Osteoblast (primary cell): ENCODE data around the gene THPO. TPM values are rescaled to one million over a fixed set of nuclear protein-coding genes. Genes with fewer than 3 reads are reported as not detected.

Experiments
- DNase-seq: peaks from one replicate; pipeline ENCODE4 v3.0.0; 2011; ENCODE audit warnings: low spot score, mixed read lengths; ENCODE audit not compliant: insufficient read length; ENCODE audit errors: missing footprints
- H2AFZ ChIP-seq: 2 replicates; pipeline ENCODE4 v1.6.0; 2011; ENCODE audit warnings: mild to moderate bottlenecking, low read length
- H3K27ac ChIP-seq: 2 replicates; pipeline ENCODE4 v1.5.1; 2011; ENCODE audit warnings: mild to moderate bottlenecking, low read depth, low read length, moderate library complexity
- H3K27me3 ChIP-seq: 2 replicates; pipeline ENCODE4 v1.6.0; 2012; ENCODE audit warnings: mild to moderate bottlenecking, control low read depth, inconsistent platforms, low read length, moderate library complexity; ENCODE audit not compliant: insufficient read depth
- H3K36me3 ChIP-seq: 2 replicates; pipeline ENCODE4 v1.5.1; 2011; ENCODE audit warnings: mild to moderate bottlenecking, low read length, control low read depth, moderate library complexity; ENCODE audit not compliant: insufficient read depth
- H3K4me1 ChIP-seq: 2 replicates; pipeline ENCODE4 v1.5.1; 2011; ENCODE audit warnings: mild to moderate bottlenecking, low read length, control low read depth, moderate library complexity; ENCODE audit not compliant: insufficient read depth
- H3K4me2 ChIP-seq: 2 replicates; pipeline ENCODE4 v1.6.0; 2011; ENCODE audit warnings: mild to moderate bottlenecking, low read length; ENCODE audit not compliant: insufficient read depth
- H3K4me3 ChIP-seq: fragments of 200-600 bp; sonication (generic); 3 replicates; pipeline ENCODE4 v1.5.1; 2012; ENCODE audit warnings: mild to moderate bottlenecking, low read length, inconsistent platforms; ENCODE audit not compliant: insufficient read depth
- H3K79me2 ChIP-seq: 2 replicates; pipeline ENCODE4 v1.6.0; 2012; ENCODE audit warnings: mild to moderate bottlenecking, low read length, control low read depth, inconsistent platforms; ENCODE audit not compliant: insufficient read depth
- H3K9me3 ChIP-seq: 2 replicates; pipeline ENCODE4 v1.5.1; 2011; ENCODE audit warnings: low read depth, low read length, control low read depth
- H4K20me1 ChIP-seq: 2 replicates; pipeline ENCODE4 v1.6.0; 2012; ENCODE audit warnings: mild to moderate bottlenecking, low read length, control low read depth; ENCODE audit not compliant: insufficient read depth
- total RNA-seq: library from RNA; depleted of rRNA; stranded (reverse); fragments of >200 nt; gene quantifications from 2 replicates; pipeline ENCODE4 v1.2.3, GENCODE V29; 2012
- TF ChIP-seq, protein P1 (sequence below): IDR thresholded peaks from 2 replicates; pipeline ENCODE4 v1.5.1; 2011; ENCODE audit warnings: mild to moderate bottlenecking, low read depth, low read length, moderate library complexity; ENCODE audit errors: extremely low read depth

Gene THPO
- total RNA-seq, 1 donor = not detected

DNA sequence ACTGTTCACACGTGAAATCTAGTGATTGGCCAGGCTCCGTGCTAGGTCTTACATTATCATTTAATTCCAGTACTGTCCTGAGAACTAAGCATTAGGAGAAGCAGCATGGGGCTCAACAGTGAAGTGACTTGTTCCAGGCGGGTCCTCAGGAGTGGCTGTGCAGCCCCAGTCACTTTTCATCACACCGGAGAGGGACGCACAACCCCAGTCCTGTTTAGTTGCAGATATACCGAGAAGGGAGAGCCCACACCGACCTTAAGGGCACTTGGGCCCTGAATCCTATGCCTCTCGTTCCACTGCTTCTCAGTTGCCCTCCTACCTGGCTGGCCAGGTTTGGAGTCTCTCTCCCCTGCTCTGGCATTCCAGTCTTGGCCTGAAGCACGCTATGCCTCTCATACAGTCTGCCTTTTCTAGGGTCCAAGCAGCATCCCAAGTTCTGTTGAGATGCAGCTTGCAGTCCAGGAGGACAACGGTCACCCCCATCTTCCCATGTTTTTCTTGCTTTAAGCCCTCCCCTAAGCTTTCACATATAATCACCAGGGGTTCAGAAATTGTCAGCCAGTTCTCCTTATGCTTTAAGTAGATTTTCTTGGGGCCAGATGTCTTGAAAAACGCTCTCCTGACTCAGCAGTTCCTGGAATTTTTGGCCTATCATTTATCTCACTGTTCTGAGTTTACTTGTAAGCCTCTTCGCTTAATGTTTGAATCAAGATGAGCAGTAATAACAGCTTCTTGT lies 30.5 kb downstream of the THPO start:
- Histone ChIP-seq H3K79me2 (no peaks in the 10 kb centered on the region), H3K27me3 (no peaks in the 10 kb centered on the region), H3K4me1 (peaks cover 6% of the 10 kb centered on the region), H3K4me2 (no peak overlapping the region), H3K27ac (no peak overlapping the region), H2AFZ (no peak overlapping the region), H3K4me3 (no peak overlapping the region), H3K36me3 (peaks cover 14% of the 10 kb centered on the region), H3K9me3 (no peaks in the 10 kb centered on the region), H4K20me1 (peaks cover 7% of the 10 kb centered on the region)
- peak; percentile 75 for DNase-seq
- TF ChIP-seq, protein P1, sequence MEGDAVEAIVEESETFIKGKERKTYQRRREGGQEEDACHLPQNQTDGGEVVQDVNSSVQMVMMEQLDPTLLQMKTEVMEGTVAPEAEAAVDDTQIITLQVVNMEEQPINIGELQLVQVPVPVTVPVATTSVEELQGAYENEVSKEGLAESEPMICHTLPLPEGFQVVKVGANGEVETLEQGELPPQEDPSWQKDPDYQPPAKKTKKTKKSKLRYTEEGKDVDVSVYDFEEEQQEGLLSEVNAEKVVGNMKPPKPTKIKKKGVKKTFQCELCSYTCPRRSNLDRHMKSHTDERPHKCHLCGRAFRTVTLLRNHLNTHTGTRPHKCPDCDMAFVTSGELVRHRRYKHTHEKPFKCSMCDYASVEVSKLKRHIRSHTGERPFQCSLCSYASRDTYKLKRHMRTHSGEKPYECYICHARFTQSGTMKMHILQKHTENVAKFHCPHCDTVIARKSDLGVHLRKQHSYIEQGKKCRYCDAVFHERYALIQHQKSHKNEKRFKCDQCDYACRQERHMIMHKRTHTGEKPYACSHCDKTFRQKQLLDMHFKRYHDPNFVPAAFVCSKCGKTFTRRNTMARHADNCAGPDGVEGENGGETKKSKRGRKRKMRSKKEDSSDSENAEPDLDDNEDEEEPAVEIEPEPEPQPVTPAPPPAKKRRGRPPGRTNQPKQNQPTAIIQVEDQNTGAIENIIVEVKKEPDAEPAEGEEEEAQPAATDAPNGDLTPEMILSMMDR = no peak

GRCh38 chr3:184346480-184347190 lies 31.4 kb downstream of the THPO start:
- TF ChIP-seq, protein P1 = no peak
- peaks cover 6% of the 10 kb centered on the region for H4K20me1 ChIP-seq
- H3K4me1 ChIP-seq = peaks cover 6% of the 10 kb centered on the region
- H3K36me3 ChIP-seq = peaks cover 17% of the 10 kb centered on the region
- peak; percentile 27 for DNase-seq
- no peak overlapping the region for H3K27ac ChIP-seq
- H3K4me3 ChIP-seq = no peak overlapping the region
- H3K27me3 ChIP-seq = no peaks in the 10 kb centered on the region
- H2AFZ ChIP-seq = no peak overlapping the region
- H3K9me3 ChIP-seq = no peaks in the 10 kb centered on the region
- no peaks in the 10 kb centered on the region for H3K79me2 ChIP-seq
- H3K4me2 ChIP-seq = no peak overlapping the region

GRCh38 chr3:184345317-184346144 lies 32.5 kb downstream of the THPO start:
- peak; percentile 98 for DNase-seq
- Histone ChIP-seq H4K20me1 (peaks cover 6% of the 10 kb centered on the region), H3K79me2 (peaks cover 6% of the 10 kb centered on the region), H3K4me3 (no peak overlapping the region), H3K27me3 (no peaks in the 10 kb centered on the region), H3K4me2 (no peak overlapping the region), H3K9me3 (no peaks in the 10 kb centered on the region), H2AFZ (no peak overlapping the region), H3K36me3 (peaks cover 21% of the 10 kb centered on the region), H3K27ac (no peak overlapping the region), H3K4me1 (peaks cover 10% of the 10 kb centered on the region)
- TF ChIP-seq, protein P1 = peak; percentile 63
